ENCODE data around the gene CRTAP.
"Not testable (repeated sequence)": the region's sequence is repeated elsewhere in the genome, so short reads cannot be mapped to it uniquely, and the experiment has no call there.

The CRTAP gene

DNA sequence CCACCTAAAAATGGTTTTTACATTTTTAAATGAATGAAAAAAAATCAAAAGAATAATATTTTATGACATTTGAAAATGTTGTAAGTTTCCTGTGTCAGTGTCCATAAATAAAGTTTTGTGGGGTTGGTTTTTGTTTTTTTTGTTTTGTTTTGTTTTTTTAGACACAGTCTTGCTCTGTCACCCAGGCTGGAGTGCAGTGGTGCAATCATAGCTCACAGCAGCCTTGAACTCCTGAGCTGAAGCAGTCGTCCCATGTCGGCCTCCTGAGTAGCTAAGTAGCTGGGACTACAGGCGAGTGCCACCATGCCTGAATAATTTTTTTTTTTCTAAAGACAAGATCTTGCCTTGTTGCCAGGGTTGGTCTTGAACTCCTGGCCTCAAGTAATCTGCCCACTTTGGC is 14.1 kb upstream of the CRTAP start:
- DNase-seq (ENCODE audit: low read depth): no peak
- no peak overlapping the region for H3K4me3 ChIP-seq (ENCODE audit: low read length)
- TF ChIP-seq, protein P1, sequence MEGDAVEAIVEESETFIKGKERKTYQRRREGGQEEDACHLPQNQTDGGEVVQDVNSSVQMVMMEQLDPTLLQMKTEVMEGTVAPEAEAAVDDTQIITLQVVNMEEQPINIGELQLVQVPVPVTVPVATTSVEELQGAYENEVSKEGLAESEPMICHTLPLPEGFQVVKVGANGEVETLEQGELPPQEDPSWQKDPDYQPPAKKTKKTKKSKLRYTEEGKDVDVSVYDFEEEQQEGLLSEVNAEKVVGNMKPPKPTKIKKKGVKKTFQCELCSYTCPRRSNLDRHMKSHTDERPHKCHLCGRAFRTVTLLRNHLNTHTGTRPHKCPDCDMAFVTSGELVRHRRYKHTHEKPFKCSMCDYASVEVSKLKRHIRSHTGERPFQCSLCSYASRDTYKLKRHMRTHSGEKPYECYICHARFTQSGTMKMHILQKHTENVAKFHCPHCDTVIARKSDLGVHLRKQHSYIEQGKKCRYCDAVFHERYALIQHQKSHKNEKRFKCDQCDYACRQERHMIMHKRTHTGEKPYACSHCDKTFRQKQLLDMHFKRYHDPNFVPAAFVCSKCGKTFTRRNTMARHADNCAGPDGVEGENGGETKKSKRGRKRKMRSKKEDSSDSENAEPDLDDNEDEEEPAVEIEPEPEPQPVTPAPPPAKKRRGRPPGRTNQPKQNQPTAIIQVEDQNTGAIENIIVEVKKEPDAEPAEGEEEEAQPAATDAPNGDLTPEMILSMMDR (IDR thresholded peaks at IDR 0.05; ENCODE audit: insufficient read depth, low read depth, low read length, missing control alignments): no peak

DNA sequence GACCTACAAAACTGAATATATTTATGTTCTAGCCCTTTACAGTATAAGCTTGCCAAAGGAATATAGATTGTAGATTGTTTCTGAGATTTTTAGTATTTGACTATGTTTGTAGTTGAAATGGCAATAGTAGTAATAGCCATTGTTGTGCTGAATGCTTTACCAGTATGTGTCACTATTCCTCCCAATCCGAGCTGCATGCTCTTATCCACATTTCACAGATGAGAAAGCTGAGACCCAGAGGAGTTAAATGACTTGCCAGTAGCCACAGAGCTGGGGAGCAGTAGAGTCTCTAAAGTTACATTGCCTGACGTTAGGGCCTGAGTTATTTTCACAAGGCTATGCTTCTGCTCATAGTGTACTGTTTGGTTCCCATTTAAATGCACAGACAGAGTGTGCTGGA is 13.6 kb upstream of the CRTAP start:
- TF ChIP-seq, protein P1 (IDR thresholded peaks at IDR 0.05; ENCODE audit: insufficient read depth, low read depth, low read length, missing control alignments): no peak
- DNase-seq (ENCODE audit: low read depth): no peak
- H3K4me3 ChIP-seq (ENCODE audit: low read length): no peak overlapping the region

DNA sequence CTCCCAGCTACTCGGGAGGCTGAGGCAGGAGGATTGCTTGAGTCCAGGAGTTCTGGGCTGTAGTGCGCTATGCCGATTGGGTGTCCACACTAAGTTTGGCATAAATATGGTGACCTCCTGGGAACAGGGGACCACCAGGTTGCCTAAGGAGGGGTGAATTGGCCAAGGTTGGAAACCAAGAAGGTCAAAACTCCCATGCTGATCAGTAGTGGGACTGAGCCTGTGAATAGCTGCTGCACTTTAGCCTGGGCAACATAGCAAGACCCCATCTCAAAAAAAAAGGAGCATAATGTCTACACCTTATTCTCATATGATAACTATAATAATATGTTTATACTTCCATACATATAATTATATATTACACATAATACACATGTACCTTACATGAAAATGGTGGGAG is 10.8 kb upstream of the CRTAP start:
- H3K4me3 ChIP-seq (ENCODE audit: low read length): no peak overlapping the region
- TF ChIP-seq, protein P1 (IDR thresholded peaks at IDR 0.05; ENCODE audit: insufficient read depth, low read depth, low read length, missing control alignments): no peak
- DNase-seq (ENCODE audit: low read depth): no peak

DNA sequence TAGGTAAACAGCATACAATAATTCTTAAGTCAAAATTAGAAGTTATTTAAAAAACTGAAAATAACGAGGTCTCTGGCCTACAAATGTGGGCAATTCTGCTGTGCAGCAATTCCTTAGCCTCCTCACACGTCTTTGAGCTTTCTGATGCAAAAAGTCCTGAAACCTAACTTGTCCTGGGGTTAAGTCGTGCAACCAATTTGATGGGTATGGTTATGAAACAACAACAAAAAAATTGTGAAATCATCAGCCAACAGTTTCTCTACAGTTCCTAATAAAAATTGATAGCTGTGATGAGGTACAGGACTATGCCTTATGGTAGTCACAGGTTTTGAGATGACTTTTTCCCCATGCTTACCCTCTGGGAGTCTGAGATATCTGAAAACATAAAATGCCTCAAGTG is 10.3 kb upstream of the CRTAP start:
- H3K4me3 ChIP-seq (ENCODE audit: low read length): no peak overlapping the region
- TF ChIP-seq, protein P1 (IDR thresholded peaks at IDR 0.05; ENCODE audit: insufficient read depth, low read depth, low read length, missing control alignments): no peak
- no peak for DNase-seq (ENCODE audit: low read depth)

DNA sequence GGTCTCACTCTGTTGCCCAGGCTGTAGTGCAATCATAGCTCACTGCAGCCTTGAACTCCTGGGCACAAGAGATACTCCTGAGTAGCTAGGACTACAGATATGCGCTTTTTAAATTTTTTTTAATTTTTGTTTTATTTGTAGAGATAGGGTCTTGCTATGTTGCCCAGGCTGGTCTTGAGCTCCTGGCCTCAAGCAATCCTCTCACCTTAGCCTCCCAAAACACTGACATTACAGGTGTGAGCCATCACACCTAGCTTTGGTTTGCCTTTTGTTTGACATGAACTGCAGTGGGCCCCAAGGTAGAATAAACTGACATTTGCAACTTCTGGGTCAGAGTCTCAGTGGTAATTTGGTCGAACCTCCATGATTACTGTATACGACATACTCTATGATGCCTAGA is 9.0 kb upstream of the CRTAP start:
- no peak overlapping the region for H3K4me3 ChIP-seq (ENCODE audit: low read length)
- DNase-seq (ENCODE audit: low read depth): no peak
- TF ChIP-seq, protein P1 (IDR thresholded peaks at IDR 0.05; ENCODE audit: insufficient read depth, low read depth, low read length, missing control alignments): no peak

DNA sequence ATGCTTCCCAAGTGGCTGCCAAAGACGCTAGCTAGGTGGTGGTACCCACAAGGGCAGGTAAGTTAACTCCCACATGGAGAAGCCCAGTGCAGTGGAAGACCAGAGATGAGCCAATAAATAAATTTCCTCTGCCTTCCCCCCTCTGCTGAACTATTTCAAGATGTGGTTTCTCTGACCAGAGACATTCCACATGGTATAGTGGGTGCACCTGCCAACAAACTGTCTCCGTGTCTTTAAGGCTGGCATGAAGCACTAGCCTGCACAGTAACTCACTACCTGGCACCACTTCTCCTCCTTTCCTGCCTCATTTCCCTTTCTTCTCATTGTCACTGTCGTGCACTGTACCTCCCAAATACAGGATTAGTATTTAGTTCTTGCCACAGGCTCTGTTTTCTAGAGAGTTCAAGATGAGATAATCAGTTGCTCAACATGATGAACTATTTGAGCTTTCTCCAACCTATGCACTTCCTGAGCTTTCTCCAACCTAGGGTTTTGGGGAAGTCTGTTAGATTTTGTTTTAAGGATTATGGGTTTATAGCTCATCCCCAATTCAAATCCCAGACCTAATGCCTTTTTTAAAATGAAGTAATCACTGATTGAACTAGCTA is 8.4 kb upstream of the CRTAP start:
- no peak for DNase-seq (ENCODE audit: low read depth)
- H3K4me3 ChIP-seq (ENCODE audit: low read length): no peak overlapping the region
- TF ChIP-seq, protein P1 (IDR thresholded peaks at IDR 0.05; ENCODE audit: insufficient read depth, low read depth, low read length, missing control alignments): no peak

DNA sequence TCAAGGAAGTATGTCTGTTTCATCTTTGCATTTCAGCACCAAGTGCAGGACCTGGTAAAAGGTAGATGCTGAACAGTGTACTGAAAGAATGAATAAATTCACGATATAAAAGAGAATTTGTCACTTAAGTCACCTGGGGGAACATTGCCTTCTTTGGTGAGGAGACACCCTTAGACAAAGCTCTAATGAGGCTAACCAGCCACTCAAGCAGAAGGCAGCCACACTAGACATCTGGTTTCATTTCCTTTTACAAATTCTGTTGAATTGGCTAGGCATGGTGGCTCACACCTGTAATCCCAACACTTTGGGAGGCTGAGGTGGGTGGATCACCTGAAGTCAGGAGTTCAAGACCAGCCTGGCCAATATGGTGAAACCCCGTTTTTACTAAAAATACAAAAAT is 7.0 kb upstream of the CRTAP start:
- DNase-seq (ENCODE audit: low read depth); H3K4me3 ChIP-seq (ENCODE audit: low read length): not testable (repeated sequence)
